SH-SY5Y (cell line): ENCODE measurements around the gene ITGA3.

Experiments
- GATA2 ChIP-seq: IDR thresholded peaks from 2 replicates; pipeline ENCODE4 v1.6.1; 2011; ENCODE audit warnings: mild to moderate bottlenecking, low read depth, low read length
- GATA3 ChIP-seq: IDR thresholded peaks from 2 replicates; pipeline ENCODE4 v1.6.1; 2011; ENCODE audit warnings: low read depth, mild to moderate bottlenecking, low read length, moderate library complexity

- TF ChIP-seq GATA3: no peak
- no peak for TF ChIP-seq GATA2
Observed at GRCh38 chr17:50133028-50133768, 77.3 kb downstream of the ITGA3 start.
